ENCODE results near the gene PRMT3.

DNA sequence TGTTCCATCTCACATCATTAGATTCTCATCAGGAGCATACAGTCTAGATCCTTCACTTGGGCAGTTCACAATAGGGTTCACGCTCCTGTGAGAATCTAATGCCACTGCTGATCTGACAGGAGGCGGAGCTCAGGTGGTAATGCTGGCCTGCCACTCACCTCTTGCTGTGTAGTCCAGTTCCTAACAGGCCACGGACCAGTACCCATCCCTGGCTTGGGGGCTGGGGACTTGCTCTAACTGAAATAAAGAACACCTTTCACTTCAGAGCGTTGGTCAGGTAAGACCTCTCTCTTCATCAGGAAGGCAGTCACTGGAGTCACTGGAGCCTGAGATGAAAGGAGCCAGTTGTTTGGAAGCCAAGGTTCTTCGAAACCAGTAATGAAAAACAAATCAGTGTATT is 41.7 kb downstream of the PRMT3 start:
- TF ChIP-seq, protein P1, sequence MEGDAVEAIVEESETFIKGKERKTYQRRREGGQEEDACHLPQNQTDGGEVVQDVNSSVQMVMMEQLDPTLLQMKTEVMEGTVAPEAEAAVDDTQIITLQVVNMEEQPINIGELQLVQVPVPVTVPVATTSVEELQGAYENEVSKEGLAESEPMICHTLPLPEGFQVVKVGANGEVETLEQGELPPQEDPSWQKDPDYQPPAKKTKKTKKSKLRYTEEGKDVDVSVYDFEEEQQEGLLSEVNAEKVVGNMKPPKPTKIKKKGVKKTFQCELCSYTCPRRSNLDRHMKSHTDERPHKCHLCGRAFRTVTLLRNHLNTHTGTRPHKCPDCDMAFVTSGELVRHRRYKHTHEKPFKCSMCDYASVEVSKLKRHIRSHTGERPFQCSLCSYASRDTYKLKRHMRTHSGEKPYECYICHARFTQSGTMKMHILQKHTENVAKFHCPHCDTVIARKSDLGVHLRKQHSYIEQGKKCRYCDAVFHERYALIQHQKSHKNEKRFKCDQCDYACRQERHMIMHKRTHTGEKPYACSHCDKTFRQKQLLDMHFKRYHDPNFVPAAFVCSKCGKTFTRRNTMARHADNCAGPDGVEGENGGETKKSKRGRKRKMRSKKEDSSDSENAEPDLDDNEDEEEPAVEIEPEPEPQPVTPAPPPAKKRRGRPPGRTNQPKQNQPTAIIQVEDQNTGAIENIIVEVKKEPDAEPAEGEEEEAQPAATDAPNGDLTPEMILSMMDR (IDR thresholded peaks at IDR 0.05; ENCODE audit: low read length), result no peak
- TF ChIP-seq EZH2phosphoT487 (IDR thresholded peaks at IDR 0.05; ENCODE audit: low read length) (no peak), EZH2 (optimal IDR thresholded peaks at IDR 0.05; ENCODE audit: low read depth, low read length) (no peak)
